Measurements from ENCODE around the gene DGCR6L. TPM values are rescaled to one million over a fixed set of nuclear protein-coding genes. Genes with fewer than 3 reads are reported as not detected.
"Not testable (repeated sequence)": the region's sequence is repeated elsewhere in the genome, so short reads cannot be mapped to it uniquely, and the experiment has no call there.

Gene DGCR6L
- total RNA-seq, 4 donors from 2014 or later: 62.5 to 123 (median 90.8) TPM

GRCh38 chr22:20280866-20281265 is 39.0 kb downstream of the DGCR6L start:
- no peaks in the 10 kb centered on the region for H3K4me1 ChIP-seq
- no peak overlapping the region for H3K27ac ChIP-seq
- no peaks in the 10 kb centered on the region for H3K27me3 ChIP-seq
- WGBS, 2 donors: 83% methylated on average over 1 to 11 of the region's 12 CpGs
- intact Hi-C loops (cut with DNase I): loop anchor here (10.0 kb wide), 1 partner anchor 306 kb away; no protein-coding TSS in a partner anchor
- no peak overlapping the region for H3K4me3 ChIP-seq (replicated peaks in 1 of 3)
- no peaks in the 10 kb centered on the region for H3K9me3 ChIP-seq
- H3K36me3 ChIP-seq: no peaks in the 10 kb centered on the region
- TF ChIP-seq, protein P1, sequence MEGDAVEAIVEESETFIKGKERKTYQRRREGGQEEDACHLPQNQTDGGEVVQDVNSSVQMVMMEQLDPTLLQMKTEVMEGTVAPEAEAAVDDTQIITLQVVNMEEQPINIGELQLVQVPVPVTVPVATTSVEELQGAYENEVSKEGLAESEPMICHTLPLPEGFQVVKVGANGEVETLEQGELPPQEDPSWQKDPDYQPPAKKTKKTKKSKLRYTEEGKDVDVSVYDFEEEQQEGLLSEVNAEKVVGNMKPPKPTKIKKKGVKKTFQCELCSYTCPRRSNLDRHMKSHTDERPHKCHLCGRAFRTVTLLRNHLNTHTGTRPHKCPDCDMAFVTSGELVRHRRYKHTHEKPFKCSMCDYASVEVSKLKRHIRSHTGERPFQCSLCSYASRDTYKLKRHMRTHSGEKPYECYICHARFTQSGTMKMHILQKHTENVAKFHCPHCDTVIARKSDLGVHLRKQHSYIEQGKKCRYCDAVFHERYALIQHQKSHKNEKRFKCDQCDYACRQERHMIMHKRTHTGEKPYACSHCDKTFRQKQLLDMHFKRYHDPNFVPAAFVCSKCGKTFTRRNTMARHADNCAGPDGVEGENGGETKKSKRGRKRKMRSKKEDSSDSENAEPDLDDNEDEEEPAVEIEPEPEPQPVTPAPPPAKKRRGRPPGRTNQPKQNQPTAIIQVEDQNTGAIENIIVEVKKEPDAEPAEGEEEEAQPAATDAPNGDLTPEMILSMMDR (IDR thresholded peaks at IDR 0.05): no peak
- no peak for TF ChIP-seq POLR2A (IDR thresholded peaks at IDR 0.05)
- no peak for DNase-seq

- intact Hi-C loops (cut with DNase I): loop anchor here (10.0 kb wide), 1 partner anchor 305 kb away; no protein-coding TSS in a partner anchor
- not testable (repeated sequence) for DNase-seq; H3K4me1 ChIP-seq; H3K27me3 ChIP-seq; H3K27ac ChIP-seq; H3K36me3 ChIP-seq; H3K4me3 ChIP-seq (replicated peaks in 1 of 3); H3K9me3 ChIP-seq
- WGBS, 2 donors: 75 to 80% methylated on average over 4 to 17 of the region's 21 CpGs
Measured at GRCh38 chr22:20280163-20280562, 39.7 kb downstream of the DGCR6L start.

GRCh38 chr22:20279662-20280134 is 40.2 kb downstream of the DGCR6L start:
- Histone ChIP-seq H3K4me1 (no peaks in the 10 kb centered on the region), H3K4me3 (replicated peaks in 1 of 3) (no peak overlapping the region), H3K36me3 (no peaks in the 10 kb centered on the region), H3K9me3 (no peaks in the 10 kb centered on the region), H3K27ac (no peak overlapping the region), H3K27me3 (no peaks in the 10 kb centered on the region)
- WGBS, 2 donors: 80% methylated on average over 14 to 15 of the region's 15 CpGs
- DNase-seq: no peak
- intact Hi-C loops (cut with DNase I): loop anchor here (10.0 kb wide), 1 partner anchor 305 kb away; no protein-coding TSS in a partner anchor
- TF ChIP-seq, protein P1 (IDR thresholded peaks at IDR 0.05): no peak
- TF ChIP-seq POLR2A (IDR thresholded peaks at IDR 0.05): no peak

- 92 to 94% methylated on average over 7 to 8 of the region's 22 CpGs for WGBS, 2 donors
- H3K4me1 ChIP-seq; DNase-seq; H3K27me3 ChIP-seq; H3K36me3 ChIP-seq; H3K9me3 ChIP-seq; H3K4me3 ChIP-seq (replicated peaks in 1 of 3); H3K27ac ChIP-seq; intact Hi-C loops (cut with DNase I): not testable (repeated sequence)
Measured at GRCh38 chr22:20278726-20279490, 41.0 kb downstream of the DGCR6L start.

DNA sequence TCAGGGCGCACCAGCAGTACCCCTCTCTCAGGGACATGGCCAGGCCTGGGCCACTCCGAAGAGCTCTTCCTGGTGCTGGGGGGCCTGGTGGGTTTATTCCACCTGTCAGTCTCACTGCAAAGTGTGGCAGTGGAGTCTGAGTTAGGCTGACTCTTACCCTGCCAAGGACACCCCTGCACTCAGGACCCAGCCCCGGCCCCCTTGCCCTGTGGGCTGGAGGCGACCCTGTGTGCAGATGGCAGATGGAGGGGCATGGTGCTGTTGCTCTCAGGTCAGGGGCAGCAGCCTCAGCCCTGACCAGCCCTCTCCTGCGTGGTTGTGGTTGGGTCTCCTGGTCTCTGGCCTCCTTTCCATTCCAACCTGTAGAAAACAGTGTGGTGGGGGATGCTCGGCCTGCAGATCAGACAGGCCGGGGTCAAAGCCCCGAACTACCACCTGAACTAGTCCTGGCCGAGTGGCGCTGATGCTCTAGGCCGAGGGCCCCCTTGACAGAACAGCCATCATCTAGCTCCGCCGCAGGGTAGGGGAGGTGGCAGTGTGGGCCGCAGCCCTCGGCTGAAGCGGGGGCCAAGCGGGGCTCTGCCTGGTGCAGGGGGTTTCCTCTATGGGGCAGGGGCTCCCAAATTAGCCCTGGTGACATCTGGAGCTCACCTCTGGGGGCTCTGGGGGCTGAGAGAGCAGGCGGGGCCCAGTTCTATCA is 41.8 kb downstream of the DGCR6L start:
- DNase-seq; H3K27me3 ChIP-seq; H3K9me3 ChIP-seq; H3K4me1 ChIP-seq; H3K27ac ChIP-seq; intact Hi-C loops (cut with DNase I); H3K4me3 ChIP-seq (replicated peaks in 1 of 3); H3K36me3 ChIP-seq: not testable (repeated sequence)
- WGBS, 2 donors: 85 to 87% methylated on average over 2 to 5 of the region's 18 CpGs

GRCh38 chr22:20276468-20276867 is 43.4 kb downstream of the DGCR6L start:
- no peaks in the 10 kb centered on the region for H3K27me3 ChIP-seq
- intact Hi-C loops (cut with DNase I): no loop called here
- no peaks in the 10 kb centered on the region for H3K36me3 ChIP-seq
- H3K4me3 ChIP-seq (replicated peaks in 1 of 3): no peak overlapping the region
- no peaks in the 10 kb centered on the region for H3K4me1 ChIP-seq
- 80 to 86% methylated on average over 3 to 7 of the region's 7 CpGs for WGBS, 2 donors
- H3K9me3 ChIP-seq: no peaks in the 10 kb centered on the region
- no peak overlapping the region for H3K27ac ChIP-seq
- no peak for DNase-seq
- TF ChIP-seq, protein P1 (IDR thresholded peaks at IDR 0.05): no peak
- no peak for TF ChIP-seq POLR2A (IDR thresholded peaks at IDR 0.05)

Measured in thyroid gland (tissue), 4 donors.